Measurements from ENCODE around the gene NKAIN2. TPM values are rescaled to one million over a fixed set of nuclear protein-coding genes. Genes with fewer than 3 reads are reported as not detected.

NKAIN2 gene
- total RNA-seq (2021; fragmentation: NEBNext Ultra II Directional; extraction: Animal tissue kit (Norgen Biotek cat#: 25700)) = not detected
- long read RNA-seq = 0 reads

- Mint-ChIP-seq H3K36me3 (ENCODE audit: low read depth) (no peaks in the 10 kb centered on the region), H3K27ac (no peak within 1 kb of the TSS), H3K9me3 (no peaks in the 10 kb centered on the region), H3K4me3 (peak within 1 kb of the TSS; percentile 44), H3K27me3 (ENCODE audit: insufficient read depth) (peaks cover 12% of the 10 kb centered on the region), H3K4me1 (ENCODE audit: low read depth) (peaks cover 8% of the 10 kb centered on the region)
- TF ChIP-seq CTCF (IDR thresholded peaks at IDR 0.05) = no peak
- DNase-seq = no peak
Observed at GRCh38 chr6:123803504-123804013, at the start of gene NKAIN2. NKAIN2 (plus strand) TSS chr6:123803865.

DNA sequence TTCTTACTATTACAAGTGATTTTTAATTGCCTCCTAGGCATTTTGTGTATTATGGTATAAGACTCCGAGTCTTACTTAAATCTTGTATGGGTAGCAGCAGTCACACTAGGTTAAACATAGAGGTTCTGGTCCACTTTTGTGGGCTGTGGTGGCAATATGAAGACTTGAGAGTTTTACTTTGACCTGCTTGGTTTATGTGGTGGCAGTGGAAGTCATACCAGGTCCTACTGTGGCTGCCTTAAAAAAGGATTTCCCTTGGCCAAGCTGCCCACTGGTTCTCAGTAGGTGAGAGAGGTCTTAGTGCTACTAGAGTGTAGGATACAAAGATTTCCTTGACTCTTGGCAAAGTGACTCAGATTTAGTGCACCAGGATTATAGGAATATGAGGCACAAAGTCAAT, 44.2 kb upstream of the NKAIN2 start:
- Mint-ChIP-seq H3K27ac (no peak overlapping the region), H3K36me3 (ENCODE audit: low read depth) (no peaks in the 10 kb centered on the region), H3K4me3 (no peak overlapping the region), H3K27me3 (ENCODE audit: insufficient read depth) (no peaks in the 10 kb centered on the region), H3K9me3 (peaks cover 34% of the 10 kb centered on the region), H3K4me1 (ENCODE audit: low read depth) (no peaks in the 10 kb centered on the region)
- TF ChIP-seq CTCF (IDR thresholded peaks at IDR 0.05) = no peak
- DNase-seq = no peak

DNA sequence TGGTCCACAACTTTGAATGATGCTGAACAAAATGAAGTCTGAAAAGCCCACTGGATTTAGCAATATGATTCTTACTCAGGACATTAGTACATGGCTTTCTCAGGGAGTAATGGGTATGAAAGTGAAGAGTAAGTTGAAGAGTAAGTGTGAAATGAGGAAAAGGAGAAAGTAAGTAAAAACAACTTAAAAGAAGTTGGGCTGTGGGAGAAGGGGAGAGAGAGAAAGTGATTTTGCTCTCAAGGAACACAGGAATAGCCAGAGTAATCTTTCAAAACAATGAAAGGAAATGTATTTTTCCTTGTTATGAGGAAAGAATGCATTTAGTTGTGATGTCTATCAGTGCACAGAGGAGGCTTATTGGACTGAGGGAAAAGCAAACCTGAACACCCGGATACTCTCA, 39.8 kb upstream of the NKAIN2 start:
- TF ChIP-seq CTCF (IDR thresholded peaks at IDR 0.05) = no peak
- Mint-ChIP-seq H3K36me3 (ENCODE audit: low read depth) (no peaks in the 10 kb centered on the region), H3K4me1 (ENCODE audit: low read depth) (no peaks in the 10 kb centered on the region), H3K4me3 (no peak overlapping the region), H3K27me3 (ENCODE audit: insufficient read depth) (no peaks in the 10 kb centered on the region), H3K27ac (no peak overlapping the region), H3K9me3 (peaks cover 37% of the 10 kb centered on the region)
- DNase-seq = no peak

DNA sequence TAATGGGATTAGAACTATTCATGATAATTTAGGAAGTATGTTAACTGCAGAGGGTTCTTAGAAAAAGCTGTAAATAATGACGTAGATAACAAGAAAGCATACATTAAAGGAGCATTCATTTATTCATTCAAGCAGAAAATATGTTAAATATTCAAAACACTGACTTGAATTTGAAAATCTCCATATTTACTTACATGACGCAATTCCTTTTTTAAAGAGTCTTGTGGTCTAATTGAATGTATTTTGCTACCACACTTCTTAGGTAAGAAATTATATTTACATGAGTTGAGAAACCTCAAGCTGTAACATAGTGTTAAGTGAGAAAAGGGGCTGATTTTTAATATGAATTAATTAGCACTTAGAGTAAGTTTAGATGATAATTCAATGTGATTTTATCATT, 38.9 kb upstream of the NKAIN2 start:
- TF ChIP-seq CTCF (IDR thresholded peaks at IDR 0.05) = no peak
- H3K4me1 Mint-ChIP-seq (ENCODE audit: low read depth) = no peaks in the 10 kb centered on the region
- no peaks in the 10 kb centered on the region for H3K36me3 Mint-ChIP-seq (ENCODE audit: low read depth)
- peaks cover 37% of the 10 kb centered on the region for H3K9me3 Mint-ChIP-seq
- no peak overlapping the region for H3K27ac Mint-ChIP-seq
- no peaks in the 10 kb centered on the region for H3K27me3 Mint-ChIP-seq (ENCODE audit: insufficient read depth)
- no peak for DNase-seq
- H3K4me3 Mint-ChIP-seq = no peak overlapping the region

DNA sequence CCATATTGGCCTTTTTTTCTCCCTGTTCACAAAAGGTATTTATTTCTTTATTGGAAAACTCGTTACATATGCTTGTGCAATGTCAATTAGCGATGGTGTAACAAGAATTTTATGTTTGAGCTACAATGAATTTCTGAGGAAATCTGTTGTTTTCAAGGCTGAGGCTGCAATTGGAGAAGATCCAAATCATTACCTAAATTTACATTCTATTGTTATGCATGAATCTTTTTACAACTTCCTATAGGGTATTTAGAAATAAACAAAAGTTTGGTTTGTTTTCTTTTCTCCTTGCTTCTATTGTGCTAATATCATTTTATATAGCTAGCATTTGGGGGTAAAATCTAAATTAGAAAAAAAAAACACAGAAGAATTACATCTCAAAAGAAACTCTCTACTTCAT, 34.7 kb upstream of the NKAIN2 start:
- Mint-ChIP-seq H3K4me3 (no peak overlapping the region), H3K9me3 (peaks cover 25% of the 10 kb centered on the region), H3K4me1 (ENCODE audit: low read depth) (no peaks in the 10 kb centered on the region), H3K36me3 (ENCODE audit: low read depth) (no peaks in the 10 kb centered on the region), H3K27me3 (ENCODE audit: insufficient read depth) (no peaks in the 10 kb centered on the region), H3K27ac (no peak overlapping the region)
- no peak for DNase-seq
- TF ChIP-seq CTCF (IDR thresholded peaks at IDR 0.05) = no peak

DNA sequence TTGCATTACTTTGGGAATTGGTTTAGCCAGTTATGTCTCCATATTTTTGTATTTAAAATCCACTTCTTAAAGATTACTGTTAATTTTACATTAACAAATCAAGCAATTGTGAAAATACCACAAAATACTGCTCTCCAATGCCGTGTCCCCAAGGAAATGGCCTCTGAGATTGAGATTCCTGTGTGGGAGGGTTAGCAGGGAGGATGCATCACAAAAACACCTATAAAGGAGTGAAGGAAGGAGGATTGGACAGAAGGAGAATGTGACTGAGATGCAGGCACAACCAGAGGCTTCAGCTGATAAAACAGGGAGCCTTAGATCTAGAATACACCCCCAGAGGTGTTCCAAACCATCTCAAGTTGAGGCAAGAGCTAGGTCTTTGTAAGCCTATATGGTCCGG, 34.2 kb upstream of the NKAIN2 start:
- no peaks in the 10 kb centered on the region for H3K27me3 Mint-ChIP-seq (ENCODE audit: insufficient read depth)
- H3K4me1 Mint-ChIP-seq (ENCODE audit: low read depth) = no peaks in the 10 kb centered on the region
- DNase-seq = no peak
- no peak overlapping the region for H3K27ac Mint-ChIP-seq
- H3K4me3 Mint-ChIP-seq = no peak overlapping the region
- no peaks in the 10 kb centered on the region for H3K36me3 Mint-ChIP-seq (ENCODE audit: low read depth)
- peaks cover 28% of the 10 kb centered on the region for H3K9me3 Mint-ChIP-seq
- no peak for TF ChIP-seq CTCF (IDR thresholded peaks at IDR 0.05)
